ENCODE measurements around the gene LRRC38. TPM values are rescaled to one million over a fixed set of nuclear protein-coding genes. Genes with fewer than 3 reads are reported as not detected.

The LRRC38 gene
- total RNA-seq, 1 donor from 2014 or later, result 0.17 TPM

- no peak for DNase-seq
Measured at GRCh38 chr1:13516606-13517005, 2.8 kb upstream of the LRRC38 start.

- no peak for DNase-seq
Measured at GRCh38 chr1:13514821-13515220, 1.0 kb upstream of the LRRC38 start.

- DNase-seq, result no peak
Measured at GRCh38 chr1:13513063-13513894, 524 bp downstream of the LRRC38 start.

- DNase-seq, result no peak
Measured at GRCh38 chr1:13512472-13512871, 1.3 kb downstream of the LRRC38 start.

- DNase-seq, result no peak
Measured at GRCh38 chr1:13510499-13510898, 3.3 kb downstream of the LRRC38 start.

GRCh38 chr1:13507075-13507474 is 6.7 kb downstream of the LRRC38 start:
- DNase-seq, result no peak

GRCh38 chr1:13505020-13505419 is 8.8 kb downstream of the LRRC38 start:
- DNase-seq, result no peak

GRCh38 chr1:13500806-13501205 is 13.0 kb downstream of the LRRC38 start:
- DNase-seq, result no peak

GRCh38 chr1:13499422-13499821 is 14.4 kb downstream of the LRRC38 start:
- no peak for DNase-seq

- DNase-seq, result peak; percentile 10
Measured at GRCh38 chr1:13498553-13498952, 15.2 kb downstream of the LRRC38 start.

- no peak for DNase-seq
Measured at GRCh38 chr1:13495186-13495585, 18.6 kb downstream of the LRRC38 start.

GRCh38 chr1:13494712-13495111 is 19.1 kb downstream of the LRRC38 start:
- no peak for DNase-seq

GRCh38 chr1:13494025-13494424 is 19.8 kb downstream of the LRRC38 start:
- DNase-seq, result no peak

- no peak for DNase-seq
Measured at GRCh38 chr1:13492711-13493110, 21.1 kb downstream of the LRRC38 start.

GRCh38 chr1:13487957-13488356 is 25.8 kb downstream of the LRRC38 start:
- DNase-seq, result no peak

- DNase-seq, result no peak
Measured at GRCh38 chr1:13487143-13487868, 26.5 kb downstream of the LRRC38 start.

- no peak for DNase-seq
Measured at GRCh38 chr1:13483946-13484345, 29.9 kb downstream of the LRRC38 start.

- DNase-seq, result no peak
Measured at GRCh38 chr1:13482600-13482999, 31.2 kb downstream of the LRRC38 start.

- DNase-seq, result no peak
Measured at GRCh38 chr1:13479171-13479856, 34.5 kb downstream of the LRRC38 start.

GRCh38 chr1:13478692-13479091 is 35.1 kb downstream of the LRRC38 start:
- DNase-seq, result no peak

- no peak for DNase-seq
Measured at GRCh38 chr1:13469343-13469742, 44.5 kb downstream of the LRRC38 start.

- no peak for DNase-seq
Measured at GRCh38 chr1:13465515-13465914, 48.3 kb downstream of the LRRC38 start.

GRCh38 chr1:13462682-13463081 is 51.1 kb downstream of the LRRC38 start:
- no peak for DNase-seq

GRCh38 chr1:13461977-13462376 is 51.8 kb downstream of the LRRC38 start:
- DNase-seq, result no peak

All from dermis blood vessel endothelial cell (primary cell).